HG03558 (cell line): Measurements from ENCODE around the gene CLIP4.
"Not testable (repeated sequence)": the region's sequence is repeated elsewhere in the genome, so short reads cannot be mapped to it uniquely, and the experiment has no call there.

Experiments used
- ATAC-seq: cut with Tn5 transposase; IDR thresholded peaks from one replicate; pipeline ENCODE4 v1.9.1; 2021; ENCODE audit warnings: moderate number of reproducible peaks; ENCODE audit not compliant: unreplicated experiment; ENCODE audit errors: extremely low read depth

CLIP4 gene

GRCh38 chr2:29114946-29115609 lies at the start of gene CLIP4:
Gene CLIP4, plus strand, starts transcription at chr2:29115415. Its CDS starts 5,974 bp downstream, at chr2:29121389.
- ATAC-seq, result peak; percentile 21

DNA sequence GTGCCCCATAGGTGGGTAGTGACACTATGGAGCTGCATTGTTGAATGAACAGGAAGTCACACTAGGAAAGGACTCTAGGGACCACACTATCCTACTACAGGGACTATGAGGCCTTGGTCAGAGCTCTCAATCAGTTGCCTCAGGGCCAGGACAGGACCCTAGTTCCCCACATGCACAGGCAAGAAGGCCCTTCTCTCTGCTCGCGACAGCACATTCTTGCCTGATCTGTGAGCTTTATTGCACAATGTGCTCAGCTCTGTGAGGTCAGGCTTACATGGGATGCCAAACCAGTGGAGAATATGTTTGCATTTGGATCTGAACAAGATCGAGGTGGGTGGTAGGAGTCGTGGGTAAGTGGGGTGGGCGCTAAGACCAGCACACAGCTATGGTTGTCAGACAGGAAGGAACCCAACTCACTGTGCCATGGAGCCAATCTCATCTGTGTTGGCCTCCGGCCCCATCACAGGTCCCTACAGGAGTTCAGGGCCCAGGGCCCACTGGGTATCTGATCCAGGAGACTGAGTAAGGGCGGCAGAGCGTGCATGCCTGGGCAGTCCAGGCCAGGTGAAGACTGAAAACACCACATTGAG lies 48.8 kb upstream of the CLIP4 start:
- ATAC-seq, result no peak

DNA sequence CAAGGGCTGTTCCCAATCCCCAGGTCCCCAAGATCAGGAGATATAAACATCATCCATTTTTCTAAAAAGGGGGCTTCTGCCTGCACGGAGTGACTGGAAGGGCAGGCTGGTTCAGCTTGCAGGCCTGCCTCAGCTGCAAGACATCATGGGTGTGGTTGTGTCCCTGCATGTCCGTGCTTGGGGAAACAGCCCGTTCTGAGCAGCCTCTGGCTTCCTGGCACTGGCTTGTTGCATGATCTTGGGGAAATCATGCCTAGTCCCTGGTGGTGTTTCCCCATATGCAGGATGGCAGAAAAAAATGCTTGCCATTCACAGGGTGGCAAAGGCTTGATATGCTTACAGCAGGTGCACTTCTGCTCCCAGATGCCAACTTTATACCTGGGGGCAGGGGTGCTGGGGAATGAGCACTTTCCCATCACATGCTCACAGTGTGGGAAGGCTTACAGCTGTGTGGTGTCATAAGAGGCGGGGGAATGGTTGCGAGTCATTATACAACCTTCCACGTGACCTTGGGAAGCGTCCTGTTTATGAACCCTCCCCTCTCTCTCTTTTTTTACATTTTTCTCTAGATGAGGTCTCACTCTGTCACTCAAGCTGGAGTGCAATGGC lies 48.1 kb upstream of the CLIP4 start:
- no peak for ATAC-seq

GRCh38 chr2:29068513-29068912 lies 46.7 kb upstream of the CLIP4 start:
- ATAC-seq, result no peak

DNA sequence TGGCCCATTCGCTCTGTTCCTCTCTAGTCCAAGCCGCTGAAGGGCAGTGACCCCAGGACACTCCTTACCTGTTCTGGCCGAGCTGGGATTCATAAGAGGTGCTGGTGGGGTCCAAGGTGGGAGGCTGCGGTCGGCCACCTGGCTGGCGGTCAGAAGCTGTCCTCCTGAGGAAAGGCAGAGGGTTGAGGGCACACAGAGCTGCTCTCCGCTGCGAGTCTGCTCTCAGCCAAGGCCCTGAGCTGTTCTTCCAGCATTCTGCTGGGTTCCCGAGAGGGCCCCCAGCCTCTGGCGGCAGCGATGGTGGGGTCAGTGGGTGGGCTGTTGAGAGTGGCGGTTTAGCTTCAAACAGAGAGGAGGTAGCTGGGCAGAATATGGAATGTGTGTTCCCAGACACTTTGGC lies 44.7 kb upstream of the CLIP4 start:
- ATAC-seq, result no peak

- ATAC-seq, result no peak
Measured at GRCh38 chr2:29071032-29071975, 43.9 kb upstream of the CLIP4 start.

DNA sequence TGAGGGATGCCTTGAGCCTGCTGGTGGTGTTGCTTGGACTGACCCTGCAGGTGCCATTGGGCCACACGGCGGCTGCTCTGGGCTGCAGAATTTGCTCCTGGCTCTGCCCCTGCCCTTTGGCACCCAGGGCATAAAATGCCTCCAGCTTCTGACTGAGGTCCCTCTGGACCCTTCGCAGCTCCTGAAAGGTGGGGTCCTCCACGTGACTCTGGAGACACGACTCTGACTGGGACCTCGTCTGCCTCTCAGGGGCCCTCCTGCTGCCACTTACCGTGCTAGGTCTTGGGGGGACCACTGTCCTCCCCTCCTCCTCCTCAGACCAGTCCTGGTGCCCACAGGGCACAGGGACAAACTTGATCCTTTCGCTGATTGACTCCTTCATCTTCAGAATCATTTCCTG lies 43.0 kb upstream of the CLIP4 start:
- ATAC-seq, result no peak

GRCh38 chr2:29072971-29073725 lies 42.1 kb upstream of the CLIP4 start:
- no peak for ATAC-seq

GRCh38 chr2:29073933-29074332 lies 41.3 kb upstream of the CLIP4 start:
- ATAC-seq, result no peak

- ATAC-seq, result no peak
Measured at GRCh38 chr2:29074411-29074810, 40.8 kb upstream of the CLIP4 start, which contains the start of gene PCARE. Gene PCARE, minus strand, starts transcription at chr2:29074523. Its CDS starts 262 bp downstream, at chr2:29074261.

DNA sequence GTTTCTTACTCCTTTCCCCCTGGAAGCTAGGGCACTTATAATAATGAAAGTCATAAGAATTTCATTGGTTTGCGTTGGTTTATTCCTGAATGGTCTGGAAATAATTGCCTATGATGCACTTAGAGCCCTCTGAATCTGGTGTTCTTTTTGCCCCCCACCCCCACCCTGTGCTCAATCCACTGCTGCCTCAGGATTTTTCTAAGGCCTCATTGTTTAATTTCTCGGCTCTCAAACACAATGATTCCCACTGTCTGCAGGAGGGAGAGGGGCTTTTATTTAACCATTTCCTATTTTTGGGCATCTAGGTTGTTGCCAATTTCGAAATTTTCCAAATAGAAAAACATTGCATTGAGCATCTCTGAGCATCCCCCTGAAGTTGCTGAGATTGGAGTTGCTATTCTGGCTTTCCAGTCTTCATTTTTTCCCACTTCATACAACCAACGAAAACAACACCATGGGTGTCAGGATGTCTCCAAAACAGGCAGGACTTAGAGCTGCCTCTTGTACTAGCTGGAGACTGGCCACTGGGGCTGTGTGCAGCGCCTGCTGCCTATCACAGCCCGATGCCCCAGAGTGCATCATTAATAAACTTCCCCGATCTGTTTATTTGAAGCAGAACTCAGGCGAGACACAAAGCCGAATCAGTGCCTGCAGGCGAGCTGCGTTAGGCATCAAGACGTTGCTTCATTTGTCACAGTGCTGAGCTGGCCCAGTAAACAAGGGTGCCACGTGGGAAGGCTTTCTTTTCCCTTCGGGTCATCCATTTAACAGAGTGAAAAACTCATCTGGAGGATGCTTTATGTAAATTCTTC lies 39.1 kb upstream of the CLIP4 start:
- no peak for ATAC-seq

GRCh38 chr2:29079887-29080286 lies 35.3 kb upstream of the CLIP4 start:
- no peak for ATAC-seq

DNA sequence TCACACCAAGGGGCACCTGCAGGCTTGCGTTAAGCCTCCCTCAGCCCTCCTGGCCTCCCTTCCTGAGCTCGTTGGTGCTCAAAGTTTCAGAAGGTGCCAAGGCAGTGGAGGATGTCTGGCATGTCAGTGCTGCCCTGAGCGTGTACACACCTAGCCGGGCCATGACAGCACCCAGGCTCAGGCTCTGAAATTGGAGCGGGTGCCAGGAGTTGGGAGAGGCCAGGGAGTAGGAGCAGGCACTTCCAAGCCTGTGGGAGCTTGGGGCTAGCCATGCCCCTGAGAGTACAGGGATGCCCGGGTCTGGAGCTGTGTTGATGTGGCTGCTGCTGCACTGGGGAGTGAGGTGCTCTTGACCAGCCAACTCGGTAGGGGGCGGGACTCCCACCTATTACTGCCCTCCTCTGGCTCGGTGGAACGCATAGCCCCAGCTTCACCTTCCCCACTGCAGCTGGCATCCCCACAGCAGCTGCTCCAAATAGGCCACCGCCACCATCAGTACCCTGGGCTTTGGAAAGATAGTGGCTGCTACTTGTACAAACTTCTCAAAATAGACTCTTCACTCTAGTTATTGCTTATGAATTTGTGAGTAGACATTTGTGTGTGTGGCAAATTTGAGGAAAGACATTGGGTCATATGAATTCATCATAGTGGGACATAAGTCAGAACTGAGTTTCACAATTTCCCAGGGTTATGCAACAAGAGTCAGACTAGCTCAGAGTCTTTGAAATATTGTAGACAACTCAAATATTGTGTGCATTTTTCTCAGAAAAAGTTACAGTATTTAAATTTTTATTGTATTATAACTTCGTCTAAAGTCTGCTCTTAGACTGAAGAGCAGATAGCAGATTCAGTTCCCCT lies 34.1 kb upstream of the CLIP4 start:
- ATAC-seq, result no peak

DNA sequence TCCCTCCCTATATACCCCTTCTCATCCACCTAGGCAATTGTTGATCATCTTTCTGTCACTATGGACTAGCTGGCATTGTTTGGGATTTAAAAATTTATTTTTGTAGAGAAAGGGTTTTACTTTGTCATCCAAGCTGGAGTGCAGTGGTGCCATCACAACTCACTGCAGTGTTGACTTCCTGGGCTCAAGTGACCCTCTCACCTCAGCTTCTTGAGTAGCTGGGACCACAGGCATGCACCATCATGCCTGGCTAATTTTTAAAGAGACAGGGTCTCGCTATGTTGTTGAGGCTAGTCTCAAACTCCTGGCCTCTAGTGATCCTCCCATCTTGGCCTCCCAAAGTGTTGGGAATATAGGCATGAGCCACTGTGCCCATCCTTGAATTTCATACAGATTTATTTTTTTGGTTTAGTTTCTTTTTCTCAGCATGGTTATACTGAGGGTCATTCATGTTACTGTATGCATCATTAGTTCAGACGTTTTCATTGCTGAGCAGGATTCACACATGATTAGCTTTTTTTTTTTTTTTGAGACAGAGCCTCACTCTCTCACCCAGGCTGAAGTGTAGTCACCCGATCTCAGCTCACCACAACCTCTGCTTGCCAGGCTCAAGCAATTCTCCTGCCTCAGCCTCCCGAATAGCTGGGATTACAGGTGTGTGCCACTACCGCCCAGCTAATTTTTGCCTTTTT lies 32.3 kb upstream of the CLIP4 start:
- no peak for ATAC-seq

- no peak for ATAC-seq
Measured at GRCh38 chr2:29084554-29084953, 30.7 kb upstream of the CLIP4 start.

- not testable (repeated sequence) for ATAC-seq
Measured at GRCh38 chr2:29090311-29090710, 24.9 kb upstream of the CLIP4 start.

- ATAC-seq, result no peak
Measured at GRCh38 chr2:29096969-29097368, 18.2 kb upstream of the CLIP4 start.

GRCh38 chr2:29097569-29097968 lies 17.6 kb upstream of the CLIP4 start:
- no peak for ATAC-seq
